DMS153 (cell line): ENCODE data around the gene ADGRV1.

Experiments
- DNase-seq: peaks from one replicate; lab custom pipeline; 2025; lab: John Stamatoyannopoulos, UW

ADGRV1 gene, protein sequence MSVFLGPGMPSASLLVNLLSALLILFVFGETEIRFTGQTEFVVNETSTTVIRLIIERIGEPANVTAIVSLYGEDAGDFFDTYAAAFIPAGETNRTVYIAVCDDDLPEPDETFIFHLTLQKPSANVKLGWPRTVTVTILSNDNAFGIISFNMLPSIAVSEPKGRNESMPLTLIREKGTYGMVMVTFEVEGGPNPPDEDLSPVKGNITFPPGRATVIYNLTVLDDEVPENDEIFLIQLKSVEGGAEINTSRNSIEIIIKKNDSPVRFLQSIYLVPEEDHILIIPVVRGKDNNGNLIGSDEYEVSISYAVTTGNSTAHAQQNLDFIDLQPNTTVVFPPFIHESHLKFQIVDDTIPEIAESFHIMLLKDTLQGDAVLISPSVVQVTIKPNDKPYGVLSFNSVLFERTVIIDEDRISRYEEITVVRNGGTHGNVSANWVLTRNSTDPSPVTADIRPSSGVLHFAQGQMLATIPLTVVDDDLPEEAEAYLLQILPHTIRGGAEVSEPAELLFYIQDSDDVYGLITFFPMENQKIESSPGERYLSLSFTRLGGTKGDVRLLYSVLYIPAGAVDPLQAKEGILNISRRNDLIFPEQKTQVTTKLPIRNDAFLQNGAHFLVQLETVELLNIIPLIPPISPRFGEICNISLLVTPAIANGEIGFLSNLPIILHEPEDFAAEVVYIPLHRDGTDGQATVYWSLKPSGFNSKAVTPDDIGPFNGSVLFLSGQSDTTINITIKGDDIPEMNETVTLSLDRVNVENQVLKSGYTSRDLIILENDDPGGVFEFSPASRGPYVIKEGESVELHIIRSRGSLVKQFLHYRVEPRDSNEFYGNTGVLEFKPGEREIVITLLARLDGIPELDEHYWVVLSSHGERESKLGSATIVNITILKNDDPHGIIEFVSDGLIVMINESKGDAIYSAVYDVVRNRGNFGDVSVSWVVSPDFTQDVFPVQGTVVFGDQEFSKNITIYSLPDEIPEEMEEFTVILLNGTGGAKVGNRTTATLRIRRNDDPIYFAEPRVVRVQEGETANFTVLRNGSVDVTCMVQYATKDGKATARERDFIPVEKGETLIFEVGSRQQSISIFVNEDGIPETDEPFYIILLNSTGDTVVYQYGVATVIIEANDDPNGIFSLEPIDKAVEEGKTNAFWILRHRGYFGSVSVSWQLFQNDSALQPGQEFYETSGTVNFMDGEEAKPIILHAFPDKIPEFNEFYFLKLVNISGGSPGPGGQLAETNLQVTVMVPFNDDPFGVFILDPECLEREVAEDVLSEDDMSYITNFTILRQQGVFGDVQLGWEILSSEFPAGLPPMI (N-terminal part only)

DNA sequence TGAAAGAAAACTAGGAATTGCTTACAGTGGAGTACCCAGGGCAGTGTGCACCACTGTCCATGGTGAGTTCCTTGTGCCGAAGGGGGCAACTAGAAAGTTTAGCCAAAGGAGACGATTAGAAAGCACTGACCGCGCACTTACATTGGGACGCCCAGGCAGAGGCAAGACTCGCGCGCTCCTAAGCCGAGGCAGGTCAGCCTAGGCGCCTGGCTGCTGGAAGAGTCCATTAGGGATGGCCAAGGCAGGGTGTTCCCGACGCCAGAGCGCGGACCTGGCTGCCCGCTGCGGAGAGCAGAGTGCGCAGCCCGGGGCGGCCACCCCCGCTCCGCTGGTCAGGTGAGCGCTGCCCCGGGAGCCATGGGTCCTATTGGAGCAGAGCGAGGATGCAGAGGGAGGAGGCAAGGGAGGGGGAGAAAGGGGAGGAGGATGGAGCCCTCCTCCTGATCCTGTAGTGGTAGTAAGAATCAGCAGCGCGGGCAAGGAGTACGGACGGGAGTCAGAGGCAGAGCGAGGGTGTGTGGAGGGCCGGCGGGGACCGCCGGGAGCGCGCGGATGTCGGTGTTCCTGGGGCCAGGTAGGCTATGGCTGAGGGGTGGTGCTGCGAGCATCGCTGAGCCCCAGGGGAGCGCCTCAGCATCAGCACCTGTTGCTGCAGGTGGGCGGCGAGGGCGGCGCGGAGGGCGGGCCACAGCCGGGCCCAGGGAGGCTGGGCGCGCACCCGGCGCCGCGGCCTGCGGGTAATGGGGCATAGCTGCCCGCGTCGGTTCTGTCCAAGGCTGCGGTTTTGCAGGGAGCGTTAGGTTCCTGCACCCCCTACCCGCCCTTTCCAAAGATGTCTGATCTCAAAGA lies at the start of gene ADGRV1:
Gene ADGRV1 (plus strand): TSS at position 454 of the 849 bp plus-strand sequence. CDS start 99 bp downstream, at position 553.
- peak; percentile 90 for DNase-seq

DNA sequence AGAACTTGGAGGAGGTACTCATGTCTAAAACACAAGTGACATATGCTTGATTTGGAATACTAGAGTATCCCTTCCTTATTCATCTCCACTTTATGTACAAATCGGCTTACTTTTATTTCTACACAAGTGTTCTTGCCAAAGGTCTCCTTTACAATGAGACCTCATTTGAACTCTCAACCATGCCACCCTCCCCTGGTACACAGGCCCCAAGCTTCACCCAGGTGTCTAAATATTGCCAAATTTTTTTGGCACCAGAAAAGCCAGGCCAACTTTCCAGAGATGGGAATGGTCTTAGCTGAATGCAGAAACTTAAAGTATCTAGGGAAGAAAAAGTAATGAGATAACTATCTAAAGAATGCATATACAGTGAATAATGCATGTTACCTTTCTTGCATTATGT lies 48.2 kb upstream of the ADGRV1 start:
- DNase-seq, result no peak

DNA sequence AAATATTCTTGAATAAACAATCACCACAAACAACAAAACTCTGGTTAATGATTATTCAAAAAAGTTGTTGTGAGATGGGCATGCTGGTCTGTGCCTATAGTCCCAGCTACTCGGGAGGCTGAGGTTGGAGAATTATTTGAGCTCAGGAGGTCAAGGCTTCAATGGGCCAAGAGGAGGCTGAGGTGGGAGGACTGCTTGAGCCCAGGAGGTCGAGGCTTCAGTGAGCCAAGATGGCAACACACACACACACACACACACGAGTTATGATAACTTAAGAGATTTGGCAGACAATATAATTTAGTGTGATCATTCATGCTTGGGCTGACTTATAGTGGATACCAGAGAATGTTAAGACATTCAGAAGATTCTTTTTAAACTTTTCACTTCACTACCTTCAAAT lies 44.1 kb upstream of the ADGRV1 start:
- no peak for DNase-seq

DNA sequence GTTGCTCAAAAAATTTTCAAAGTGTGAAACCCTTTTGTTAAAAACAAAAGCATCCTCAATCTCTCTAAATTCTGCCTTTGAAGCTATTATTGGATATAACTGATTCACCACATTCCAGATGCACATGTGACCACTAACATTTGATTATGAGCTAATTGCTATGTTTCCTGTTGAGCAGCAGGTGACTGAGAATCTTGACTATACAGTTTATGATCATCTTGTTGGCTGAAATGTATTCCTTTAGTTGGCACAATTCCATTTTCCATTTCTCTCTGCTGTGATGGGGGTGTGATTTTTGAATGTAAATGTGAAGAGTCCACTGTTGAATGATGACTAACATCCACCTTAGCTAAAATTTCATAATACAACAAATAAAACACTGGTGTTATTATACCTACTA lies 39.9 kb upstream of the ADGRV1 start:
- peak; percentile 59 for DNase-seq

DNA sequence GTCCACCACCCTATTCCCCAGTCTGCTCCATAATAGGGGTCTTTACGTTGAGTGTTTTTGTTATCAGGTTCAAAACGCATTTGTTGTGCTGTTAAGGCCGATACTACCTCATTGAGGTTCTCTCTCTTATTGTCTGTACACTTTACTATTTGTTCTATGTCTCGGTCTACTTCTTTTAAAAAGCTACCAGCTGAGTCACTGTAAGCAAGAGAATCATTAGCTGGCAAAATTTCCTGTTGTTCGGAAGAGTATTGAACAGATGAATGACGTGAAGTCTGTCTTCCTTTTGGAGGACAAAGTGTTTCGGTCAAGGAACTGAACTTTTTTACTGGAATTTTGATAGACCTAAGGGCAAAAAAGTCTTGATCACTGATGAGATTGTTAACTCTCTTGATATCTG lies 39.5 kb upstream of the ADGRV1 start:
- peak; percentile 57 for DNase-seq

DNA sequence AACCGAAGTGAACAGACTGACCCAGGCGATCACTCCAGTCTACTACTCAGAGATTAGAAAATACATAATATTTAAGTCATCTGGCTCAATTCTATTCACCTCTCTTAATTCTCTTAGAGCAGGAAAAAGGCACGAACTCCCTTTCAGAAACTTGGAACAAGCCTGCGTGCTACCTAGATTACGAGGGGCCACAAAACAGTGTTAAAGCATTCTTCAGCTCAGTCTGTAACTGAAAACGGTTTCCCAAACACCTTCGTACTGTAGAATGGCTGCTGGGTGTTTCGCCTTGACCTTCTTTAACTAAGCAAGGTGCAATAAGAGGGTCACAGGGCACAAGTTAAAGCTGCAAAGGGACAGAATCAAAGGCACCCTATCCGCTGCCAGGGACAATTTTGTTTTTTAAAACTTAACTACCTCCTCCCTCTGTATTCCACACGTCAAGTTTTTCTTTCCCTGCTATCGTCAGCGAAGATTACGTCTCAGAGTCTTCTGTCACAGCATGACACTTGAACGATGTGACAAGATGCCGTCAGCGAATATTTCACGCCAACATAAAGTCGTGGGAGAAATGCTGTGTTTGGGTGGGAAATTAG lies 29.9 kb upstream of the ADGRV1 start:
- DNase-seq, result no peak

DNA sequence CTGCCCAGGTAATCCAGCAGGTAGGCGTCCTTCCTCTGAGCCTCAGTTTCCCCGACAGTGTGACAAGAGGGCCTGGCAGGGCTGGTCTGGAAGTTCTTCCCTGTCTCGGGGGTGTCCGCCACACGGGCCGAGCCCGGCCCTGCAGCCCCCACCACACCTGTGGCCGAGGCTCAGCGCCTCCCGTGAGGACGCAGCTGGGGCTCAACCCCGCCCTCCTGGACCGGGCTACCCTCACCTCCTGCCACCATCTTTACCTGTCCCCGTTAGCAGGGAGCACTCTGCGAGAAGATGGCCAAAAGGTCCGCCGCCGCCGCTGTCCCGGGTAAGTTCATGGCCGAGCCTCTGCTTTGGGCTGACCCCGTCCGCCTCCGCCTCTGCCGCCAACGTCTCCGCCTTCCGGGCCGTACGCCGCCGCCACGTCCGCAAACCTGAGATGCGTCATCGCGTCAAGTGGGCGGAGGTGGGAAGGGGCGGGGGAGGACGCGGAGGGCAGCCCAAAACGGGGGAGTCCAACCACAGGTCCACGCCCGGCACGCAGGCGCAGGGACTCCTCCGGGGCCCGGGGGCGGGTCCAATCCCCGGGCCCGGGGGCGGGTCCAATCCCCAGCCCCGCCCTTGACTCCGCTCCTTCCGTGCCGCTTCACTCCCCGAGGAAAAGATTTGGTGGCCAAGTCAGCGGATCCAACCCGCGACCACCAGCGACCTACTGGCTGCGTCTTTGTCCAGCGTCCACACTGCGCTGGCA lies 29.2 kb upstream of the ADGRV1 start, which contains the start of gene LYSMD3:
Gene LYSMD3 (minus strand): TSS at position 391 of the 745 bp plus-strand sequence. CDS start 4,295 bp downstream, outside the sequence.
- peak; percentile 82 for DNase-seq

DNA sequence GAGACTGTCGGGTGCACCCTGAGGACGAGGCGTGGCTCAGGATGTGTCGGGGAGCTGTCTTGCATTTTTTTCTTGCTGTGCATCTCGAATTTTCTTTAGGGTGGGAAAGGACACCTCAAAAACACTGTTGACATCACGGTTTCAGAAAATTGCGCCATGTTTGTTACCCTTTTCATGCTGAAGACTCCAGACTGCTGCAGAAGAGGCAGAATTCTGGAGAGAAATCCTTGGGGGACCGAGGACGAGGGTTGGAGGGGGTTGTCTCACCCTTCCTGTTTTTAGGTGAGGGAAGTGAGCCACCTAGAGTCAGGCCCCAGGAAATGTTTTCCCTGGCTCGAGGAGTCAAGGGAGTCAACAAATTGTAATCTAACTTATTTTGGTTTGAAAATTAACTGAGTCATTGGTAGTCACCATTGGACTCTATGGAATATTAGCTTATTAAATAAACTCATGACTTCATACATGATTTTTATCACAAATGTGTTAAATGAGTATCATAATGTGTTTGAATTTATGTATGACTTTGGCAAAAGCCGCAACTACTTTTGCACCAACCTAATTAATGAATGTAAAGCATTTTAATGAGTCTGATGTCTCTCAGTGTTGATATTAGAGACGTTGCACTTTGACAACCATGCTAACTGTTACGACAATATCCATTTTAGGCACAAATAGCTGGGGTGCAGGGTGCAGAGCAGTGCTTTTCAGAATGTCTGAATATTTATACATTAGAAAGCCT lies 28.5 kb upstream of the ADGRV1 start:
- DNase-seq, result peak; percentile 30

DNA sequence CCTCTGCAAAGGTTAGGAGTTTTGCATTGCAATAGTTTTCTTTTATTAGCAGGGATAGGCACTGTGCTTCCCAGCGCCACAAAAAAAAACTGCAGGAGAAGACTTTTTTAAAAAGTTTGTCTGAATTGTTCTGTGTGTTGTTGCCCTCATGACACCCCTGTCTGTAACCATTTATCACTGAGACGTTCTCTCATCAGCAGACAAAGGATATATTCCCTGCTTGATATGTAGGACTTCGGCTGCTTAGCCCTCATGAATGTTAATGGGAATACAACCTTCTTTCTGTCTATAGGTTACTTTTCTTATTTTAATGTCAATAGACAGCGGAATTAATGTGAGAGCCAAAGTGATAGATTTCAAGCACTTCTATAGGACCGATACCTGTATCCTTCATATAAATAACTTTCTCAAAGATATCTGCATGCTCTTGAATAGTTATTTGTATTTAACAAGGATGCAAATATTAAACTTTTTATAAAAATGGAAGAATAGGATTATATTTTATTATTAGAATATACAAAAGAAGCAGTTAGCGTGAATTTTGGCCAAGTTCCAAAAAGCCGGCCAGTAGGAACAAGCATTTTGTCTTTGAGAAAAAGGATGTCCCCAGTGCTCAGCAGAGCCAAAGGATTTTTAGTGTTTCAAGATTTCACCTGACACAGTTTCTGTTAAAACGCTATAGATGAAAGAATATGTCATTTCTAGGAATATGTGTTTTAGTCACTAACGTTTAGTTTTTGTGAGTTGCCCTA lies 27.7 kb upstream of the ADGRV1 start:
- DNase-seq, result no peak

DNA sequence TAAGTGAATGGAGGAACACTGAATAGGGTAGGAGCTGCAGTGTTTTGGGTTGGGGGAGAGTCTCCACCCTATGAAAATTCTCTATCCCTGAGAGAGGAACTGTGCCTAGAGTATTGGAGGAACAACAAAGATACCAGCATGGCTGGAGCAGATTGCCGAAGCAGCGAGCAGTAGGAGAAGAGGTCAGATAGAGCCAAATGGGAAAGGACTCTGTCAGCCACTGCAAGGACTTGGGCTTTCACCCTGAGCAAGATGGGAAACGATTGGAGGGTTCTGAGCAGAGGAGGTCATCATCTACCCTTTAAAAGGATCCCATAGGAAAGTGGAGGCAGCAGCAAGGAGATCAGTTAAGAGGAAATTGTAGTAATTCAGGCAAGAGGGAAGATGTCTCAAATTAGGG lies 24.8 kb upstream of the ADGRV1 start:
- DNase-seq, result no peak

DNA sequence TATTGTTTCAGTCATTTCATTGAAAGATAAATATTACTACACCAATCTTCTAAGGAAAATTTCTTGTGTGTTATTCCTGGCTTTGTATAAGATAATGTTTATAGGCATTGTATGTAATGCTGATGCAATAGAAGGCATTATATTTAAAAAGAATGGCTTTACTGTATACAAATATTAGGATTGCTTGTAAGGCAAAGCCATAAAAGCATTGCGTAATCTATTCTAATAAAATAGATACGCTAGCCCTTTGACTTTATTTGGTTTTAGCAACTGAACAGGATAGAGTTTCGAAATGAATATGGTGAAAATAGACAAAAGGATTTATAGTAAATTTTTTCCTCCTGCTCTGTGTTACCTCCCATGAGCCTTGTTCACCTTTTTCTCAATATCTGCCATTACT lies 23.7 kb upstream of the ADGRV1 start:
- peak; percentile 9 for DNase-seq

DNA sequence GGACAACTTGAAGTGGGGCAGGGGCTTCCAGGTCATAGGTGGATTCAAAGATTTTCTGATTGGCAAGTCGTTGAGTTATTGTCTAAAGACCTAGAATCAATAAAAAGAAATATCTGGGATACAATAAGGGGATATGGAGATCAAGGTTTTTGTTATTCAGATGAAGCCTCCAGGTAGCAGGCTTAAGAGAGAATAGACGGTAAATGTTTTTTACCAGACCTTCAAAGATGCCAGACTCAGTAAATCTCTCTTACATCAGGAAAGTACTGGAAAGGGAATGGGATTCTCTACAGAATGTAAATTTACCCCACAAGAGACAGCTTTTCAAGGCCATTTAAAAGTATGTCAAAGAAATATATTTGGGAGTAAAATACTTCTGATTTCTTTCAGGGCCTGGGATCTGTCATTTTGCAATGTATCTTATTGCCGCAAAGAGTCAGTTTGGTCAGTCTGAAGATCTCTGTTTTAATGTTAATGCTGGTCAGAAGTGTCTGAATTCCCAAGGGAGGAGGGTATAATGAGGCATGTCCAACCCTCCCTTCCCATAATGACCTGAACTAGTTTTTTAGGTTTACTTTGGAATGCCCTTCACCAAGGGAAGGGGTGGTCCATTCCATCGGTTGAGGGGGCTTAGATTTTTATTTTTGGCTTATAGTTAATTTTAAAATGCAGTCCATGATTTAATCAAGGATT lies 15.6 kb upstream of the ADGRV1 start:
- DNase-seq, result no peak

DNA sequence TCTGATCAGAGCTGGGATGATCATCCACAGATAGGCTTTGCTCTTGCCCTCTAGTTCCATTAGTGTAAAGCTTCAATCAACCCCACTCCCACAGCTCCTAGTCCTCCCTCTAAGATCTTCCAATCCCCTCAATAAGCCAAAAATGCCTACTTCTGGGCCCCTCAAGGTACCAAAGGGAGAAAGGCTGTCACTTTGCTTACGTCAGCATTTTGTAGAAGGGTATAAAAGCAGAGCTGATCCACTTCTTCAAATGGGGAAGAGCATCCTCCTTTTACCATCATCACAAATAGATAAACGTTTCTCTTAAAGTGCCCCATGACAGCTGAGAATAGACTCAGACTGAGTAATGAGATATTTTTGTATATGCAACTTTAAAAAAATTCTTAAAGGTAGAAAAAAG lies 13.1 kb upstream of the ADGRV1 start:
- no peak for DNase-seq

DNA sequence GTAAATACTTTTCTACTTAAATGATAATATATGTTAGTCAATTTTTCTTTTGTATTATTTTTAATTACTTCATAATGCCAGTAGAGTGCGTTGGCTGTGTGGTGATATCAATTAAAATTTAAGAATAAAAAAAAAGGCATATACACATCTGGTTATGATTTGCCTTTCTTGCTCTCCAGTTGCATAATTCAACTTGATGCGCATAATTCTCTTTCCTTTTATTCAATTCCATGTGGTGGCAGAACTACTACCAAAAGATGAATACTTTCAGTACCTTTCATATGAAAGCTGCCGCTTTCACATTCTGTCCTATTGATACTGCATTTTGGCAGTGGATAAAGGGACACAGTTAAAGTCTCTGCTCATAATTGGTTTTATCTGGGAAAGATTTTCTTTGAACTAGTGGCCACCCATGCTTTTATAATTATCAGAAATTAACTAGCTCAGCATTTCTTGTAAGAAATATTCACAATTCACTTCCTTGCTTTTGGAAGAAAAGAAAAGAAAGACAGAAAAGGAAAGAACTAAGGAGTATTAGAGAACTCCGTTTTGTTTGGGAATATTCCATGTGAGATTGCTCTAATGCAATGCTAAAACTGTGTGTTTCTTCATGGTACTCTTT lies 12.3 kb upstream of the ADGRV1 start:
- no peak for DNase-seq

DNA sequence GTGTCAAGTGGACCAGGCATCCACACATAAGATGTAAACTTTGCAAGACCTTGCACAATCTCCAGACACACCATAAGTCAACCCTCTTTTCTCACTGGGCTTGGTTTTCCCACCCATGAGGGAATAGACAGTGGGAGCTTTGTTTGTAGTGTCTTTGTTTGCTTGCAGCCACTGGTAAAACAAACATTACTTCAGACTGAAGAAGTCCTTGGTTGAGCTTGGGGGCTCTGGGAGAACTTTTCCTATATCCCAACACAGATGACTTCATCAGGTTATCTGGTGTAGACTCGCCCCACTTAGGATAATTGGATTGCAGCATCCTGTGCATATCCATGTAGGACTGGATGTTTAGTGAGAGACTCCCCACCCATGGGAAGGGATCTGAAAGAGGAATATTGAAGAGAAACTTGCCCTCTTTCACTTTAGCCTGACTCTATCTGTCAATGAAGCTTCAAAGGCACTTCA lies 11.5 kb upstream of the ADGRV1 start:
- DNase-seq, result no peak

DNA sequence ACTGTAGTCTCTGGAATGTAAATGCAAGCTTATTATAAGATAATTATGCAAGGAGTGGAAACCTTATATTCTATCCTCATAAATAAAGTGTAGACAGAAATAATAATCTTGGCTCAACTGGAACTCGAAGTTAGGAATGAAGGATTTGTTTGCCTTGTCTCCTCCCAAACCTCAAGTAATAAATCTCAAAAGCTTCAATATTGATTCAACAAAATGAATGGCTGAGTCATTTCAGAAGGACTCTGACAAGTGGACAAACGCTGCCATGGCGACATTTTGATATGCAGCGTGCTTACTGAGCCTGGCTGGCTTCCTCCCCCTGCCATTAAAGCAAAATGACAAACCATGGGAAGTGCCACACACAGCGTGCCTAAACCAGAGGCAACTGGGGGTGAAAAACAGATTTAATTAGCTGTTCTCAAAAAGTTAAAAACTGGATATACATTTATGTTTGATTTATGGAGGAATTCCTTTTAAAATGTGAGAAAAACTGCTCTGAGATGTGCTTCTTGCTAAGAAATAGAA lies 10.5 kb upstream of the ADGRV1 start:
- DNase-seq, result peak; percentile 77

DNA sequence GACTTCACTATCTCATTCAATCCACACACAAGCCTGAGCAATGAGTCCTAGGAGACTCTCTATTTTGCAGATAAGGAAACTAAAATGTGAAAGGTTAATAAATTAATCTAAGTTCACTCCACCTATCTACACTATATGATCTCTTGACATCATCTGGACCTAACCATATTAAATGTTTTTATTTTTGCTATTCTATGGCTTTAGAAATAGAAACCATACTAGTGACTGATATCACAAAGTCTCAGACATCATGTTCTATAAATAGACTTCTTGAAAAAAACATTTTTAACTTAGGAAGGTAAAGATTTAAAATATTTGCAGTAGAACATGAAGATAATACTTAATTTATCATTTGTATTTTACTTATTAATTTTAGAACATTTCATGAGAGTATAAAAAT lies 9.4 kb upstream of the ADGRV1 start:
- DNase-seq, result no peak
